Natural killer cell (primary cell): ENCODE measurements around the gene MTCH1. TPM values are rescaled to one million over a fixed set of nuclear protein-coding genes. Genes with fewer than 3 reads are reported as not detected.

Experiments
- ATAC-seq, 3 donors: fragments of 150-1000 bp in 2 of 3; fragments of 200-7000 bp in 1 of 3; cut with Tn5 transposase; 1 replicate in 1 of 3; 2 replicates in 2 of 3; pipeline ENCODE4 v1.10.0; 2021; ENCODE audit warnings: mild to moderate bottlenecking in 2 of 3, moderate library complexity in 2 of 3
- DNase-seq, 2 donors: peaks; one replicate each; pipeline versions ENCODE4 v3.0.0 to v3.0.0-alpha.2; 2013 to 2021; ENCODE audit warnings: mixed read lengths in 1 of 2
- H3K27ac ChIP-seq: one replicate; pipeline ENCODE4 v1.5.1; 2013; ENCODE audit warnings: mild to moderate bottlenecking, low read length
- H3K27me3 ChIP-seq: one replicate; pipeline ENCODE4 v1.6.1; 2013; ENCODE audit warnings: low read length; ENCODE audit not compliant: control insufficient read depth, insufficient read depth
- H3K36me3 ChIP-seq: one replicate; pipeline ENCODE4 v1.6.1; 2013; ENCODE audit warnings: low read length; ENCODE audit not compliant: control insufficient read depth, insufficient read depth
- H3K4me1 ChIP-seq: one replicate; pipeline ENCODE4 v1.6.1; 2013; ENCODE audit warnings: low read length; ENCODE audit not compliant: control insufficient read depth, insufficient read depth
- H3K4me3 ChIP-seq: one replicate; pipeline ENCODE4 v1.5.1; 2013; ENCODE audit warnings: low read length
- H3K9me3 ChIP-seq: one replicate; pipeline ENCODE4 v1.6.1; 2013; ENCODE audit warnings: low read length; ENCODE audit not compliant: control insufficient read depth, insufficient read depth
- H3K27ac Mint-ChIP-seq, 2 donors: one replicate each; pipeline ENCODE4 v1.8.0; 2022; ENCODE audit warnings: mild to moderate bottlenecking in 2 of 2, mixed read lengths in 2 of 2, moderate library complexity in 1 of 2
- H3K27me3 Mint-ChIP-seq, 2 donors: one replicate each; pipeline ENCODE4 v1.8.0; 2022; ENCODE audit warnings: low read depth in 2 of 2, mixed read lengths in 2 of 2
- H3K36me3 Mint-ChIP-seq: one replicate; pipeline ENCODE4 v1.8.0; 2022; ENCODE audit warnings: mixed read lengths
- H3K4me1 Mint-ChIP-seq, 2 donors: one replicate each; pipeline ENCODE4 v1.8.0; 2022; ENCODE audit warnings: mixed read lengths in 2 of 2
- H3K4me3 Mint-ChIP-seq: one replicate; pipeline ENCODE4 v1.8.0; 2022; ENCODE audit warnings: mild to moderate bottlenecking, moderate library complexity, mixed read lengths
- H3K9me3 Mint-ChIP-seq, 2 donors: one replicate each; pipeline ENCODE4 v1.8.0; 2022; ENCODE audit warnings: mixed read lengths in 2 of 2
- CTCF ChIP-seq: fragments of 200-600 bp; IDR thresholded peaks from one replicate; pipeline ENCODE4 v1.8.0; 2022; ENCODE audit warnings: antibody characterized with exemption
- WGBS: methylation state at CpG from one replicate; pipeline ENCODE4 v1.1.7; 2013; ENCODE audit warnings: missing lambda C conversion rate; ENCODE audit not compliant: insufficient coverage; 5-methylcytosine and 5-hydroxymethylcytosine counted together
- intact Hi-C: fragments of 100-400 bp; cut with micrococcal nuclease; formaldehyde crosslinking; loops from one replicate; pipeline ENCODE4 v1.14.2; 2022
- total RNA-seq, 4 donors: library from RNA; stranded (reverse); fragments of 120-200 nt in 1 of 4; gene quantifications; one replicate each; pipeline versions ENCODE4 v1.2.3 to v1.2.4, GENCODE V29; 2013 to 2022

MTCH1 gene
- total RNA-seq, 3 donors from 2014 or later (not counting 1 experiment from before 2014, with no cell fraction given): 158 to 180 (median 162) TPM

- 95% methylated on average over 4 of the region's 4 CpGs for WGBS
- Mint-ChIP-seq H3K4me3 (no peak overlapping the region), H3K4me1 (no peaks in the 10 kb centered on the region), H3K36me3 (no peaks in the 10 kb centered on the region), H3K27me3 (peaks cover 15 to 19% of the 10 kb centered on the region in 2 donors), H3K9me3 (no peaks in the 10 kb centered on the region), H3K27ac (no peak overlapping the region)
- Histone ChIP-seq H3K36me3 (no peaks in the 10 kb centered on the region), H3K27me3 (no peaks in the 10 kb centered on the region), H3K4me1 (no peaks in the 10 kb centered on the region), H3K4me3 (no peak overlapping the region), H3K27ac (no peak overlapping the region), H3K9me3 (no peaks in the 10 kb centered on the region)
- TF ChIP-seq CTCF: no peak
- ATAC-seq (no peak), DNase-seq (no peak)
- intact Hi-C loops: no loop called here
Measured at GRCh38 chr6:36938536-36938935, 47.5 kb downstream of the MTCH1 start.

GRCh38 chr6:36937896-36938295 is 48.1 kb downstream of the MTCH1 start:
- Mint-ChIP-seq H3K27me3 (peaks cover 12 to 13% of the 10 kb centered on the region in 2 donors), H3K9me3 (no peaks in the 10 kb centered on the region), H3K36me3 (no peaks in the 10 kb centered on the region), H3K4me1 (no peaks in the 10 kb centered on the region), H3K27ac (no peak overlapping the region), H3K4me3 (no peak overlapping the region)
- Histone ChIP-seq H3K4me1 (no peaks in the 10 kb centered on the region), H3K27me3 (no peaks in the 10 kb centered on the region), H3K36me3 (no peaks in the 10 kb centered on the region), H3K27ac (no peak overlapping the region), H3K4me3 (no peak overlapping the region), H3K9me3 (no peaks in the 10 kb centered on the region)
- DNase-seq: no peak
- no peak for ATAC-seq
- intact Hi-C loops: no loop called here
- WGBS: 96% methylated on average over 6 of the region's 6 CpGs
- no peak for TF ChIP-seq CTCF

GRCh38 chr6:36936824-36937223 is 49.2 kb downstream of the MTCH1 start:
- Mint-ChIP-seq H3K36me3 (no peaks in the 10 kb centered on the region), H3K9me3 (no peaks in the 10 kb centered on the region), H3K27ac (no peak overlapping the region), H3K4me1 (no peaks in the 10 kb centered on the region), H3K4me3 (no peak overlapping the region), H3K27me3 (peaks cover 12 to 13% of the 10 kb centered on the region in 2 donors)
- no peak overlapping the region for H3K27ac ChIP-seq
- H3K4me1 ChIP-seq: no peaks in the 10 kb centered on the region
- DNase-seq (no peak), ATAC-seq (no peak)
- no peaks in the 10 kb centered on the region for H3K27me3 ChIP-seq
- no peak for TF ChIP-seq CTCF
- H3K9me3 ChIP-seq: no peaks in the 10 kb centered on the region
- H3K36me3 ChIP-seq: no peaks in the 10 kb centered on the region
- intact Hi-C loops: no loop called here
- H3K4me3 ChIP-seq: no peak overlapping the region
- 95% methylated on average over 5 of the region's 5 CpGs for WGBS

- Mint-ChIP-seq H3K27me3 (peaks cover 8 to 13% of the 10 kb centered on the region in 2 donors), H3K36me3 (no peaks in the 10 kb centered on the region), H3K4me1 (no peaks in the 10 kb centered on the region), H3K4me3 (no peak overlapping the region), H3K9me3 (no peaks in the 10 kb centered on the region), H3K27ac (no peak overlapping the region)
- H3K27me3 ChIP-seq: no peaks in the 10 kb centered on the region
- no peaks in the 10 kb centered on the region for H3K36me3 ChIP-seq
- H3K27ac ChIP-seq: no peak overlapping the region
- no peak for TF ChIP-seq CTCF
- 93% methylated on average over 4 of the region's 7 CpGs for WGBS
- ATAC-seq: no peak
- H3K4me1 ChIP-seq: no peaks in the 10 kb centered on the region
- no peak for DNase-seq
- no peak overlapping the region for H3K4me3 ChIP-seq
- no peaks in the 10 kb centered on the region for H3K9me3 ChIP-seq
- intact Hi-C loops: no loop called here
Measured at GRCh38 chr6:36934901-36935300, 51.1 kb downstream of the MTCH1 start.
